Measurements from ENCODE around the gene NR3C1.
A peak's percentile ranks its signal among the peaks of the same experiment; 100 is the strongest.

Gene NR3C1

DNA sequence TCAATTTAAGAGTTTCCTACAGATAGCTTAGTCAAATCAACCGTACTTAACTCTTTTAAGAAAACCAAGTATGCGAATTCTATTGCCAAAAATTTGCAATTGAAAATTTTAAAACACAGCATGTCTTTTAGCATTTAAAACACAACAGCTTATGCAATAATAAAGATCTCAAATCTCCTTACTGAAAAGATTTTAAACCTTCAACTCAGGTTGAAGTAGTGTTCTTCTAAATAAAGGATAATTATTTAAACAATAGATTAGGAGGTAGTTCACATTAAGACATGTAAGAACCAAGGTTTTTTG lies 5.5 kb downstream of the NR3C1 start:
- no peak for DNase-seq

DNA sequence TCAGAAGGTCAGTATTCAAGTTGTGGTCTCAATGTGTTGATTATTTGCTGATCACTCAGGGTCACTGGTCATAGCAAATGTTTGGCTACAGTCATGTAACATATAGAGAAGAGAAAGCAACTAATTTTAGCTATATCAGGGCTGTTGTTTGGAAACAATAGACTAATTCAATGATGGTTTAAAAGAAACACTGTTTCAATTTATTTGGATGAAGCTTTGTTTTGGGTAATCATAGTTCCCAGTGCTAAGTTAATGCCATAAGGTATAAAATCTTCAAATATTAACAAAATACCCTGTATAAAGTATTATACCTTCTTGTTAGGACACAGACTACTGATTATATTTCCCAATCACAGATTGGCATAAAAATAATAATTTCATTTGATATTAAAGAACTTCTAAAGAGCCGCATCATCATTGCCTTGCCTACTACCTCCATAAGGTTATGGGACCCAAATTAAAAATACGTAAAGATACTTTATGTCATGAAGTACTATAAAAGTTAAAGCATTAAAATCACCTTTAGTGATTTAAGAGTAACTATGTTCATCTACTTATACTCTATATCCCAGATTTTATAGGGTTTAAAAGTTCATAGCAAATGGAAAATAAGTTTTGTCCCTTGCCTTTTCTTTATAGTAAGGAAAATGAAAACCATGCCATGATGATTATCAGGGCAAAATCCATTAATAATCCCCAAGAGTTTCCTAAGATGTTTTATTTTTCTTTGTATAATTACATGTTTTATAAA lies 6.0 kb downstream of the NR3C1 start:
- DNase-seq: no peak

DNA sequence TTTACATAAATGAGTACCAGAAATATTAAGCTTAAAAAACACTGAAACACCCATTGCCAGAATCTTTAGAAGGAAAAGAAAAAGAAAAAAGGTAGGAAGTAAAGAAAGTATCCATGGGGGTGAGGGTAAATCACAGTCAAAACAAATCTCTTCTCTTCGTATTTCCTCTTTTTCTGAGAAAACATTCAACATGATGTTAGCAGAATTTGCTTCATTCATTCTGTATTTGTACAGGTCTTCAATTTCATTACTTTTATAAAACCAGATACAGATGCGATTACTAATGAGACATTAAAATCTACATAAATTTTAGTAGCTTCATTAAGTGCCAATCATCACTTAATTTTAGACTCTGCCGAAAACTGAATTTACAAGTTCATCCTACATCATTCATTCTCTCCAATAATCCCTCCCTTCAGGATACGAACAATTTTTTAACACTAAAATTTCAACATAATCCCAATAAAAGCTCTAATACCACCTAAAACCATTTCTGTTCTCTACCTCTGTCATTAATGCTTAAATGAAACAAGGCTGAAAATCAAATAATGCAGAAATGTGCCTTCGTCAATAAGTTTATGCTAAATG lies 7.0 kb downstream of the NR3C1 start:
- no peak for DNase-seq

DNA sequence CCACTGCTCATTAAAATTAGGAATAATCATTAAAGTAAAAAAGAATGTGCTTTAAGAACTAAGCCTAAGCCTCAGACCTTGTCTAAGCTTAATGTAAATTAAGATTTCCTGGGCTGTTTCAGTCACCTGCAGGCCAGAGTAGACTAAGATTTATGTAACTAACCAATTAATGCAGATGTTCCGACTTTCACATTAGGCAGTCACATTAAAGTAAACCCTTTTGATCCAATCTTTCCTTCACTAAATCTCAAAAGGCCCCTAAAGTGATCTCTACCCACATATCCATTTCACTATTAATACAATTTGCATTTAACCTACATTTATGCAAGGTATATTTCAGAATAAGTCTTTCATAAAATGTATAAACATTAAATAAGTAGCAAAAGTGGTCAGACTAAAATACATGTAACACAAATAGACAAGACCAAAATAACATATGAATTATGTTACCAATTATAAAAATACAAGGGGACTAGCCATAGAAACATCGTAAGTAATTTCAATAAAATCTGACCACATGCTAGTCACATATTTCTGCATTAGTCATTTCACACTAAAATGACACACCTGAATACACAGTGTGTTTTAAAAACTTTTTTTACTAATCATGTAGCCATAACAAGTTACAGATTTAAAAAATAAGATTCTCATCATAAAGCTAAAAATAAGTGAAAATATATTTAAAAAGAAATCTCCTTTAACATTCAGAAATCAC lies 7.7 kb downstream of the NR3C1 start:
- DNase-seq: no peak

DNA sequence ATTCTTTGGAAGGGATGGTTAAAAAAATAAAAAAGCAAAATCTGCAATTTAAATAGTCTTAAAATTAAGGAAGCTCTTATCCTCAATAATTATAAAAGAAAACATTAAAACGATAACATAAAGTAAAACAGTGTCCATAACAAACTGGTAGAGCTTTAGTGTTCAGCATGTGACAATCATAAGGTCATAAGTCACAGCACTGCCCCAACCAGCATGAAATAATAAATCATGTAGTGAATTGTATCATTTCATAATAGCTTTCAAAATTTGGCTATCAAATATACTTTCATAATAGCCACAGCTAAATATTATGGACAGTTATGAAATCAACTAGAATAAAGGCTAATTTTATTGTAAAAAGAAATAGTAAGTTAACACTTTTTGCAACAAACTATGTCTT lies 10.0 kb downstream of the NR3C1 start:
- no peak for DNase-seq

DNA sequence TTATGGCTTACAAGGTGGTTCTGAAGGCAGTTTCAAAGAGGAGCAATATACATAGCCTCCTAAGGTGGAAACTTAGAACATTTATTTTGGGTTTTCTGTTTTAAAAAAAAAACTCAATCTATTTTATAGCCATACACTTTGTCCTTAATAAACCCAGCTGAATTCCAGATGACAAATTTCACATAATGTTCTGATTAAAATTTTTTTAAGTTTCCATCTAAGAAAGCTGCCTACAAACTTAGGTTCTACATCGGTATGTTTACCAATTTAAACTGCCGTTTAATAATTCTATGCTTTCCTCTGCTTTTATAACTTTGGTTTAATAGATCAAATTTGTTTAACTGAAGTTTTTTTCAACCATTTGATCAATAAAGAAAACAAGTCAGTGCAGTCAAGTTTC lies 12.5 kb downstream of the NR3C1 start:
- DNase-seq: no peak

DNA sequence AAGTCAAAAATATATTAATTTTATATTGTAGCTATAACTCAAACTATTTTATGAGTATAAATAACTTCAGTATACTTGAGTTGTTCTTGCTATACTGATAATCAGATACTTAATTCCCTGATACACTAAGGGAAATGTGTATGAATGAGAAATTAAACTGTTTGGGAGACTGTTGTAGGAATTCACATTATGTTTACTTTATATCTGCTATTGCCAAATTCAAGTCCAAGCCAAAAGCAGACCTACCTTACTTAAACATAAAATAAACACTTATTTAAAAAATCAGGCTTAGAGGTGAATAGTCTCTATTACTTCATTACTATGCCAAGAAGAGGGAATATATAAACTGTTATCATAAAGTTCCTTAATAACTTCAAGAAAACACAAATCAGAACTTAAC lies 13.2 kb downstream of the NR3C1 start:
- no peak for DNase-seq

DNA sequence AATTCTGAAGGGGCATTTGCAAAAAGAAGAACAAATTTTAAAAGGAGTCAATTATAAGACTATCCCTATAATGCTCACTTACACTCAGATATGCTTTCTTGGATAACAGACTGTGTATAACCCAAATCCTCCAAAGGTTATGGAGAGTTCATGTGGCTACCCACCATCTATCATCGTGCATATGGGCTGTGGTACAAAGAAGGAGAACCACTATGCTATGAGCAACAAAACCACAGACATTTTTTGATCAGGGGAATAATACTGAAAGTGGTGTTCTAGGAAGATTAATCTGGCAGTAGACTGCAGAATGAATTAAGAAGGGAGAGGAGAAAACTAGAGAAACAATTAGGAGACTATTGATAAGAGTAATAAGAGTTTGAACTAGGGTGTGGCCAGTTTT lies 16.8 kb downstream of the NR3C1 start:
- DNase-seq: no peak

DNA sequence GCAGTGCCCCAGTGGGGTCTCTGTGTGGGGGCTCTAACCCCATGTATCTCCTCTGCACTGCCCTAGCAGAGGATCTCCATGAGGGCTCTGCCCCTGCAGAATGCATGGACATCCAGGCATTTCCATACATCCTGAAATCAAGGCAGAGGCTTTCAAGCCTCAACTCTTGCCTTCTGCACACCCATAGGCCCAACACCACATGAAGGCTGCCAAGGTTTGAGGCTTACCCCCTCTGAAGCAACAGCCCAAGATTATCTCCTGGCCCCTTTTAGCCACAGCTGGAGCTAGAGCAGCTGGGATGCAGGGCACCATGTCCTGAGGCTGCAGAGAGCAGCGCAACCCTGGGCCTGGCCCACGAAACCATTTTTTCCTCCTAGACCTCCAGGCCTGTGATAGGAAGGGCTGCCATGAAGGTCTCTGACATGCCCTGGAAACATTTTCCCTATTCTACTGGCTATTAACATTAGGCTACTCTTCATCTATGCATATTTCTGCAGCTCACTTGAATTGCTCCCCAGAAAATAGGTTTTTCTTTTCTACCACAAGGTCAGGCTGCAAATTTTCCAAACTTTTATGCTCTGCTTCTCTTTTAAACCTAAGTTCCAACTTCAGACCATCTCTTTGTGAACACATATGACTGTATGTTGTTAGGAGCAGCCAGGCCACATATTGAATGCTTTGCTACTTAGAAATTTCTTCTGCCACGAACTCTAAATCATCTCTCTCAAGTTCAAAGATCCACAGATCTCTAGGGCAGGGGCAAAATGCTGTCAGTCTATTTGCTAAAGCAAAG lies 18.4 kb downstream of the NR3C1 start:
- DNase-seq: no peak

DNA sequence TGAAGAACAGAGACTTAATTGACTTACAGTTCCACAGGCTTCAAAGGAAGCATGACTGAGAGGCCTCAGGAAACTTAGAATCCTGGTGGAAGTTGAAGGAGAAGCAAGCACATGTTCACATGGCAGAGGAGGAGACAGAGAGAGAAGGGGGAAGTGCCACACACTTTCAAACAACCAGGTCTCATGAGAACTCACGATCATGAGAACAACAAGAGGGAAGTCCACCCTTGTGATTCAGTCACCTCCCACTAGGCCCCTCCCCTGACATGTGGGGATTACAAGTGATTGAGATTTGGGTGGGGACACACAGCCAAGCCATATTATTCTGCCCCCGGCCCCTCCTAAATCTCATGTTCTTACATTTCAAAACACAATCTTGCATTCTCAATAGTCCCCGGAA lies 19.5 kb downstream of the NR3C1 start:
- peak in 1 of 2 donors; percentile 4 for DNase-seq

DNA sequence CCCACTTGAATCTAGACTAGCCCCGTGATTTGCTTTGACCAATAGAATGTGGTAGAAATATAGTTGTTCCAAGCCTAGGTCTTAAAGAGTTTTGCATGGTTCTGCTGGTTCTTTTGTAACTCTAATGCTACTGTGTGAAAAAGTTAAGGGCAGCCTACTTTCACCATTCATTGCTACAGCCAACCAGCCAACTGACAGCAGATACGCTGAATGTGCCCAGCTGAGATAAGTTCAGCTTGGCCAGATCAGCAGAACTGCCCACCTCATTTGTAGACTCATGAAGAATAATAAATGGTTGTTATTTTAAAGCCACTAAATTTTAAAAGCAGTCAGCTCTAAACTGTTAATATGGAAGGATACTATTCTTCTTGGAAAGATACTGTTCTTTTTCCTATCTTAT lies 23.9 kb downstream of the NR3C1 start:
- no peak for DNase-seq

DNA sequence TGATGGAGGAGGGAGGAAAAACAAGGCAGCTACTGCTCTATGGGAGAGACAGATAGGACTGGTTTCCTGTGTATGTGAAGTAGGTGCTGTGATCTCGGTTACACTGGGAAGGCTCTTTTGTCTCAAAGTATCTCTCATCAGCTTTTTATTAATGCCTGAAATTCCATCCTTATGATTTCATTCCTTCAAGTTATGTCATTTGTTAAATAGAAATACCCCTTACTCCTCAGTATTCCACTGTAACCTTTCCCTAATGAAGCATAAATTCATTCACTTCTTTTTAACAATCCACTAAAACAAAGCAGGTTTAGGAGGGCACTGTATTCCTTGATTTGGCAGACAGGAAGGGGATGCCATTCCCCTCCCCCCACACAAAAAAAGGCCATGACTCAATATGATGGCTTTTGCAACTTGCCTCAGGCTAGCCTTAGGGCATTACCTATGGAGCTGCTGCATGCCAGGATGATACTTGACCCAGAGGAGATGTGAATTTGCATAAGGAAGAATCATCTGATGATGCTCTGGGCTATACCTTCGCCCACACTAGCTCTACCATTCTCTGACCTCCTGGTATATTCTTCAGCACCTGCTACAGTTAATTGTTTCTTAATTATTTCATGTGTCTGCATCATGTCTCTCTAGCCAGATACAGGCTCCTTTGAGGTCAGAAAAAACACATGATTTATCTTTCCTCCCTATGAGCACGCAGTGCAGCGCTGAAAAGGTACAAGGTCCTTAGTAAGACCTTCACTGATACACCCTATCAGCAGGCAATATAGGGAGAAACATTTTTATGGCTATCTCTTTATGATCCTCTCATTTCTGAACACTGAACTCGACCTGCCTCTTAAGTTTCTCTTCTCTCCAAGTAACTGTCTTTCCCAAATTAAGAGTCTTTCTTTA lies 26.3 kb downstream of the NR3C1 start:
- DNase-seq: no peak

DNA sequence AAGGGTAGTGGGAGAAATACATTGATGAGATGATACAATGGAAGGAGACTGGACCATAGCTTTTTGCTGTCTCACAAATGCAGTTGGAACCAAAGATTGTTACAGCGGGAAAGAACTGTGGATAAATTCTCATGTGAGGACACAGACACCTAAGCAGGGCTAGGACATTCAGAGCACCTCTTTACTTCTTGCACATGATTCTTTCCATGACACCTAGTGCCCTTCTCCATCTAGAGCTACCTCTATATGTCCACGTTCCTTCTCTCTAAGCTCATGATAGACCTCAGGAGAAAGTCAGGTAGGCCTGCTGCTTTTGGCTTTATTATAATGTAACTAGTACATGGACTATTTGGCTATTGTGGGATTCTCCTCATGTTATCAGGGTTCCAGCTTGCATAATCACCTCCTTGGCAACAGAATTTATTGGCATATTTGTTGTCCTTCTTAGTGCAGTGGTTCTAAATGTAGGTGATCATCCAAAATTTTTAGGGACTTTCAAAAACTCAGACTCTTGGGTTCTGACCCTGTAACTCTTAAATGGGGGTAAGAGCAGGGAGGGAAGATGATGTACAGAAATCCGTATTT lies 27.2 kb downstream of the NR3C1 start:
- no peak for DNase-seq

DNA sequence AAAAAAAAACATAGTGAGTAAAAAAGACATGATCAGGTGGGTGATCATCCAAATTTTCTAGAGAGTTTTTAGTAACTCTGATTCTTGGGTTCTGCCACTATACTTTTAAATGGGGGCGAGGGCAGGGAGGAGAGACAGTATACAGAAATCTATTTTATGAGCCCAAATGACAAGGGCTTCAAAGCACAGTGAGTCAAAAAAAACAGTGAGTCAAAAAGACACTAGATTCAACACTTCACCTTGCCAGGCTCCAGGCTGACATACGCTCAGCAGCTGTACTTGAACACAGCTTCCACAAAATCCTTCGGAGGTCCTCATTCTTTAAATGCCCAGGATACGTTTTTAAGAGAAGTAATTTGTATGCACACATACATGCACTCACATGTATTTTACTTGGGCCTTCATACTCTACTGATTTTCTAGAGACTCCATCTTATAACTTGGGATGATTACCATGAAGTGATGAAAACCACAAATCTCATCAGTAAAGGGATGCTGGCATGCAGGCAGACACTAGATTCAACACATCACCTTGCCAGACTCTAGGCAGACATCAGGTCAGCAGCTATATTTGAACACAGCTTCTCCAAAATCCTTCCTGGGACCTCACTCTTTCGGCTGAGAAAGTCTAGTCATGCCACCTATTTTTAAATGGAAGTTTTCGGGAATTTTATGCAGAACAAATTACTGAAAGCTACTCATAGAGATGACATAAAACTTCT lies 28.8 kb downstream of the NR3C1 start:
- no peak for DNase-seq

DNA sequence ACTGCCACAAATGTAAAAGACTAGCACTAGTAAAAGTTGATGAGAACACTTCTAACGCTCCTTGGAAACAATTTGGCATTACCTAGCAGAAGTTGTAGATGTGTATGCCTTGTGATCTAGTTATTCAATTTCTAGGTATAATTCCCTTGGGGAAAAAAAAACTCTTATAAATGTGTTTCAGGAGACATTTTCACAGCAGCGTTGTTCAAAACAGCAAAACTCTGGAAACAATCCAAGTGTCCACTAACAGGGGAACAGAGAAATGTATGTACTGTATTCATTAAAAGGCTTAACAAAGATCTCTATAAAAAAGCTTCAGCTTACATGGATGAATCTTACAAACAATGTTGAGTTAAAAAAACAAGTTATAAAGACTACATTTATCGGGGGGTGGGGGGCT lies 30.4 kb downstream of the NR3C1 start:
- no peak for DNase-seq

DNA sequence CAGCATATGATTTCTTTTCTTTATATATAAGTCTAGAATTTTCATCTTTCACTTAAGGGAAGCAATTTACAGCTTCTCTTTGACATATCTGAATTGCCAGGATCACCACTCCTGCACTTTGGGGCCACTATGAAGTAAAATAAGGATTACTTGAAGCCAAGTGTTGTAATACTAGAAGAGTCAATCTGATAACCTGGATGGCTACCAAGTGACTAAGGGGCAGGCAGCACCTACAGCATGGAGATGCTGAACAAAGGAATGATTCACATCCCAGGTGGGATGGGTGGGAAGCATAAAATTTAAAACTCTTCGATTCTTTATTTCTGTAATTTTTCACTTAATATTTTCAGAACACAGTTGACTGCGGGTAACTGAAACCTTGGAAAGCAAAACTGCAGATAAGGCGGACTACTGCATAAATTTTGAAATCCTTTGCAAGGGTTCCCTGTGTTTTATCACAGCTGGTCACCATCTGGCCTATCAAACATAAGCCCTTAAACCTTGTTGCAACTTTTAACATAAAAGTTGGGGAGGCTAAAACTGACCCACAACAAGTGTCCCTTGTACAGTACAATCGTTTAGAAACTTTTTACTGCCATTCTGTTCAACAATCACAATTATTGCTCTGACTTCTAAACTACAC lies 31.2 kb downstream of the NR3C1 start:
- DNase-seq: no peak

DNA sequence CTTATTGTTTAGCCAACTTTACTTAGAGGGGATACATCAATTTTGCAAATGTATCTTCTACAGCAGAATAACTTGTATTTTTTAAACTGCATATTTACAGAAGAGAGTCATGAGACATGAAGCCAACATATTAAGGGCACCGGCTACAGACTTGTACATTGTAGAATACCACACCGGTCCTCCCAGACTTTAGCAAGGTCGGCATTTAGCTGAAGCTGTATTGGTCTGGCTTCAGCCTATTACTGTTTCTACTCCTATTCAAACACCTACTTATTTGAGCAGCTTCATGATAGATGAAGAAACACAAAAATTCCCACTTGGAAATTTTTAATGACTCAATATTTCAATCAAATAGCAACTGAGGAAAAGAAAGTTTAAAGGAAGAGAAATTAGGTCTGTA lies 33.0 kb downstream of the NR3C1 start:
- no peak for DNase-seq

DNA sequence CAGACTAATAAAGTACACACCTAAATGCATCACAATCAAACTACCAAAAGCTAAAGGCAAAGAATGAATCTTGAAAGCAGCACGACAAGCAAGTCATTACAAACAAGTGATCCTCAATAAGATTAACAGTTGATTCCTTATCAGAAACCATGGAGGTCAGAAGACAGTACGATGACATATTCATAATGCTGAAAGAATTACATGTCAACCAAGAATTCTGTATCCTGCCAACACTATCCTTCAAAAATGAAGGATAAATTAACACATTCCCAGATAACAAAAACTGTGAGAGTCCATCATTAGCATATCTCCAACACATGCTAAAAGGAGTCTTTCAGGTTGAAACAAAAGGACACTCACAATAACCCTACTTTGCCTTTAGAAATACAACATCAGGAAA lies 39.4 kb downstream of the NR3C1 start:
- no peak for DNase-seq

DNA sequence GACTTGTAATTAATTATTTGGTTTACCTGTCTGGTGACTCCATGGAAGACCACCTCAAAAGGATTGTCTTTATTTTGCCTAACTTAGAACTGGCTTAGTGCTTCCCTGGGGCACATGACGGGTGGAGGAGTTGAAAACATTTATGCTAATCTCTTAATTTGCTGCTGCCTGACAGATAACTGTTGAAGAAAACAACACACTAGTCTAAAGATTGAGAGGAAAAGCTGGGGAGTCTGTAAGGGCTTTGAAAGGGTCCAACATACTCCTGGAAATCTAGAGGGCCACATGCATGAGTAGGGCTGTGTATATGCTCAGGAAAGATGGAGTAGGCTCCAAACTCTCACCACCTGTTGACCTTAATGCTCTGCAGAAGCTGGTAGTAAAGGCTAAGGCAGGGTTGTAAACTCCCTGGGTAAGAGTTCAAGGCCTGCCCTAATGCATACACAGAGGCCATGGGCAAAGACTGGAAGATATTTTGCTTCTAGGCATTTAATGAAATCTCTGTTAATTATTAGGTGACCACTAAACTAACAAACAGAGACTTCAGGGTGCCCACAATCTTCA lies 40.7 kb downstream of the NR3C1 start:
- no peak for DNase-seq

DNA sequence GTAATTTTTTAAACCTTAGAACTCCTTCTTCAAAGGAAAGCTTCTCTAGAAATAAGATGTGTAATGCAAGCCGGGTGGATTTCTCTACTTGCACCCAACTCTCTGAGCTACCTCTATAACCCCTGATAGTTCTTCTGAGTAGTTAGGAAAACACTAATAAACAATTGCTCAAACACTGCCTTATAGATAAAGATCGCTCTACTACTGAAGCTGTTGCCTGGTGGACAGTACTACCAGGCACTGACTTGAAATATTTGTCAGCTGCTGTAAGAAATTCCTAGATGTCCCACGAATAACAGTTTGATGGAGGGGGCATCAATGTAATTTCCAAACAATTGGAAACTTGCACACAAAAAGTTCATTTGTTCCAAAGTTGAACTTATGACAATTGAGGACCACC lies 42.0 kb downstream of the NR3C1 start:
- no peak for DNase-seq

DNA sequence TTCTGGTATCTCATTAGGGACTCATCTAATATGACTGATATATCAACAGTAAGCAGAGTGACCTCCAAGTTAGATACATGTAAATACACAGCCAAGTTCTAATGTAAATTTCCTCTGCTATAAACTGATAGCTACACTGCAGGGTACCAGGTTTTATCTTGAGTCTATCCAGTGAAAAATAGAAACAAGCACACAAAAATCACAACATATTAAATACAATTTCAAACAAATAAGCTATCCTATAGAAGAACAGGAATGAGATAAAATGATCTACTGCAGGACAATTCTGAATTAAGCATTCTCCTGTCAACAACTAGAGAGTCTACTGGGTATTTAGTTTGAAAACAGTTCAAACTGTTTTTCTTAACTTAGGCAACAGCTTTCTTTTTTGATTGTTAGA lies 42.7 kb downstream of the NR3C1 start:
- no peak for DNase-seq
